GM20431 (cell line): ENCODE data around the gene CAPN9.
"Not testable (repeated sequence)": the region's sequence is repeated elsewhere in the genome, so short reads cannot be mapped to it uniquely, and the experiment has no call there.

Source experiments
- in situ Hi-C: fragments of 300-500 bp; cut with MseI, MboI; formaldehyde crosslinking; loops from one replicate; pipeline ENCODE4 v1.15.0; 2020; ENCODE audit warnings: low sequenced_read_pairs; ENCODE audit not compliant: unreplicated experiment

CAPN9 gene, protein sequence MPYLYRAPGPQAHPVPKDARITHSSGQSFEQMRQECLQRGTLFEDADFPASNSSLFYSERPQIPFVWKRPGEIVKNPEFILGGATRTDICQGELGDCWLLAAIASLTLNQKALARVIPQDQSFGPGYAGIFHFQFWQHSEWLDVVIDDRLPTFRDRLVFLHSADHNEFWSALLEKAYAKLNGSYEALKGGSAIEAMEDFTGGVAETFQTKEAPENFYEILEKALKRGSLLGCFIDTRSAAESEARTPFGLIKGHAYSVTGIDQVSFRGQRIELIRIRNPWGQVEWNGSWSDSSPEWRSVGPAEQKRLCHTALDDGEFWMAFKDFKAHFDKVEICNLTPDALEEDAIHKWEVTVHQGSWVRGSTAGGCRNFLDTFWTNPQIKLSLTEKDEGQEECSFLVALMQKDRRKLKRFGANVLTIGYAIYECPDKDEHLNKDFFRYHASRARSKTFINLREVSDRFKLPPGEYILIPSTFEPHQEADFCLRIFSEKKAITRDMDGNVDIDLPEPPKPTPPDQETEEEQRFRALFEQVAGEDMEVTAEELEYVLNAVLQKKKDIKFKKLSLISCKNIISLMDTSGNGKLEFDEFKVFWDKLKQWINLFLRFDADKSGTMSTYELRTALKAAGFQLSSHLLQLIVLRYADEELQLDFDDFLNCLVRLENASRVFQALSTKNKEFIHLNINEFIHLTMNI

DNA sequence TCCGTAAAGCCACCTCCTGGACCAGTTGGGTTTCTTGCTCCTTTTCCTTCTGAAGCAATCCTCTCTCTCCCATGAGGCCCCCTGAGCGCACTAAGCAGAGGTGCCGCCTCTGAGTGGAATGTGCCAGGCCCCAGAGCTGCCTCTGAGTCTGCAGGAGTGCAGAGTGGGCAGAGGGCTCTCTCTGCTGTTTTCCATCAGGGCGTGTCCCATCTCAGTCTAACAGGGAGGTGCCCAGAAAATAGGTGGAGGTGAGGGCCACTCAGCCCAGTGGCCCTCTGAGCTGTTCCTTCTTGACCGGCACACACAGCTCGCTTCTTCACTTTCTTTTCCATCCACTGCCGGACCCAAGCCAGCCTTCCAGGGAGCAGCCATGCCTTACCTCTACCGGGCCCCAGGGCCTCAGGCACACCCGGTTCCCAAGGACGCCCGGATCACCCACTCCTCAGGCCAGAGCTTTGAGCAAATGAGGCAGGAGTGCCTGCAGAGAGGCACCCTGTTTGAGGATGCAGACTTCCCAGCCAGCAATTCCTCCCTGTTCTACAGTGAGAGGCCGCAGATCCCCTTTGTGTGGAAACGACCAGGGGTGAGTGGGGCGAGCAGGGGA is at the start of gene CAPN9:
TSS of gene CAPN9 (plus strand) at position 262 of the 604 bp plus-strand sequence. CDS start at position 371, 109 bp downstream.
- in situ Hi-C loops = no loop called here

DNA sequence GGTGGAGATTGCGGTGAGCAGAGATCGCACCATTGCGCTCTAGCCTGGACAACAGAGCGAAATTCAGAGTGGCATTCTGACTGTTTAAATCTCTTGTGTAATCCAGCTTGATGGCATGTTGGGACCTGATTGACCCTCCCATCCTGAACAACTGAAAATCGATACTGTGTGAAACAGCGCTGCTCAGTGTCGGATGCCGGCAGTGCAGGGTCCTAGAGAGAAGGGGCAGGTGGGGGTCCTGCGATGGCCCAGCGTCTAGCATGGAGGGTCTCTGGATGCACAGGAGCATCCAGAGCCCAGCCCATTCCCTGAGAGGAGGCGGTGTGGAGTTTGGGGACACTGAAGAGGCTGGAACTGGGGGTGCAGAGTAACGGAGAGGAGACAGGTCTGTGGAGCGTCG is 49.1 kb upstream of the CAPN9 start:
- in situ Hi-C loops = no loop called here

DNA sequence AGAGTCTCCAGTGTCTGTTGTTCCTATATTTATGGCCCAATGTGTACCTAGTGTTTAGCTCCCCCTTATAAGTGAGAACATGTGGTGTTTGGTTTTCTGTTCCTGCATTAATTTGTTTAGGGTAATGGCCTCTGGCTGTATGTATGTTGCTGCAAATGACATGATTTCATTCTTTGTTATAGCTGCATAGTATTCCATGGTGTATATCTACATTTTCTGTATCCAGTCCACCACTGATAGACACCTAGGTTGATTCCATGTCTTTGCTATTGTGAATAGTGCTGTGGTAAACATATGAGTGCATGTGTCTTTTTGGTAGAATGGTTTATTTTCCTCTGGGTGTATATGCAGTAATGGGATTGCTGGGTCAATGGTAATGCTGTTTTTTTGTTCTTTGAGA is 48.2 kb upstream of the CAPN9 start:
- in situ Hi-C loops = not testable (repeated sequence)

DNA sequence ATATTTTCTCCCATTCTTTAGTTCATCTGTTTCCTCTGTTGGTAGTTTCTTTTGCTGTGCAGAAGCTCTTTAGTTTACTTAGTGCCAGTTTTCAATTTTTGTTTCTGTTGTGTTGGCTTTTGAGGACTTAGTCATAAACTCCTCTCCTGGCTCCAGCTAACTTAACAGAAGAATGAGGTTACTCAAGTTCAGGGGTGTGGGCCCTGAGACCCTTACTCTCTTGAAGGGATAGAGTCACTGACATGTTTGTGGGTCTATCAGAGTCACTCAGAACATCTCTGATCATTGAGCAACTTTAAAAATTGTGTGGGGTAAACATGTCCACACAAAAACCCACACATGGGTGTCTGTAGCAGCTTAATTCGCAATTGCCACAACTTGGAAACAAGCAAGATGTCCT is 47.5 kb upstream of the CAPN9 start:
- in situ Hi-C loops = no loop called here

DNA sequence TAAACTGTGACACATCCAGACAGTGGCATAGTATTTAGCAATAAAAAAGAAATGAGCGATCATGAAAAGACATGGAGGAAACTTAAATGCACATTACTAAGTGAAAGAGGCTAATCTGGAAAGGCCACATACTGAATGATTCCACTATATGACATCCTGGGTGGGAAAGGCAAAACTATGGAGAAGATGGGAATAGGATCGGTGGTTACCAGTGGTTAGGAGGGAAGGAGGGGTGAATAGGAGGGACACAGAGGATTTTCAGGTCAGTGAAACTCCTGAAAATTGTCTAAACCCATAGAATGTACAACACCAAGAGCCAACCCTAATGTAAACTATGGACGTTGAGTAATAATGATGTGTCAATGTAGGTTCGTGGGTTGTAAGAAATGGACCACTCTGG is 47.1 kb upstream of the CAPN9 start:
- in situ Hi-C loops = no loop called here

DNA sequence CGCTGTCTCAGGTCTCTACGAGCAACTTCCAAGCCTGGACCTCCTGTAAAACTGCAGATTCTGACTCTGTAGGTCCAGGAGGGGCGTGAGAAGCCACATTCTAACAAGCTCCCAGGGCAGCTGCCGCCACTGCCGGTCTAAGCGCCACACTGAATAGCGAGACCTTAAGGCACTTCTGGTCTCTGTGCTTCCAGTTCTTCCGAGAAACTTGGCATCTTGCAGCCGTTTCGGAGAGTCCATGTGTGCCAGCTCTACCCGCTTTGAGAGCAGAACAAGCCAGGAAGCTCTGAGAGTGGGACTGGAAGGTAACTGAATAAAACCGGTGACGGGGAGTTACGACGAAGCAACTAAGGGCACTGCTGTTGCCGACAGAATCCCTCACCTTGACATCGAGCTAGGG is 45.8 kb upstream of the CAPN9 start:
- in situ Hi-C loops = no loop called here

DNA sequence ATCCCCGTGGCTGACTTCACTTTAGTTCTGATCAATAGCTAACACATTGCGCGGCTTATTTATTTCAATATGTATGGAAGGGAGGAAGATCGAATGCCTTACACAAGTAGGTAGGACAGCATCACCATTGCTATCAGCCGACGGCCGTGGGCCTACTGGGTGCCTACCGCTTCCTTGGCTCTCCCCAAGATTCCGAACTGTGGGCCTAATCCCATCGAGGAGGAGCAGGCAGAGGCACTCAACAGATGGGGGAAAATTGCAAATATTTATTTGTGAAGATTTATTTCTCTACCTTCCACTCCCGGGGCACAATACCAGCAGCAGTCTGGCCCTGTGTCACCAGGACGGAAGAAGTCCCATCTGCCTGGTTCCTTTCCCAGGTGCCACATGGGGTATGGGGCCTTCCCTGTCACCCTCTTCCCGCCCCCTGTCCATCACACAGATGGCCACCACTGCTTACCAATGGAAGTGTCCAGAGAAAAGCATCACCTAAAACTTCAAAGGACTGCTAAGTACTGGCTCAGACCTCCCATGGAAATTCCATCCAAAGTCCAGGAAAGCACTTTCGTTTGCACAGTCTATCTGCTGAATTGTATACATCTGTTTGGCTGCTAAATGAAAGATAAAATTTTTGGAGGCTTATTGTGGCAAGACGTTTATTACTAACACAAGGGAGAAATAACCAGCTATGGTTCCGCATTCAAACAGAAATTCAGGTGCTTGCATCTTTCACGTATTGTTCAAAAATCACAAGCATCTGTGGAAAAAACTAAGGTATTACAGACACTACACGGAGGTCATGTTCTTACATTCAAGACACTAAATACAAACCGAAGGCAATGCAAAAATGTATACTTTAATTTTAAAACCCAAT is 45.1 kb upstream of the CAPN9 start:
- in situ Hi-C loops = no loop called here

DNA sequence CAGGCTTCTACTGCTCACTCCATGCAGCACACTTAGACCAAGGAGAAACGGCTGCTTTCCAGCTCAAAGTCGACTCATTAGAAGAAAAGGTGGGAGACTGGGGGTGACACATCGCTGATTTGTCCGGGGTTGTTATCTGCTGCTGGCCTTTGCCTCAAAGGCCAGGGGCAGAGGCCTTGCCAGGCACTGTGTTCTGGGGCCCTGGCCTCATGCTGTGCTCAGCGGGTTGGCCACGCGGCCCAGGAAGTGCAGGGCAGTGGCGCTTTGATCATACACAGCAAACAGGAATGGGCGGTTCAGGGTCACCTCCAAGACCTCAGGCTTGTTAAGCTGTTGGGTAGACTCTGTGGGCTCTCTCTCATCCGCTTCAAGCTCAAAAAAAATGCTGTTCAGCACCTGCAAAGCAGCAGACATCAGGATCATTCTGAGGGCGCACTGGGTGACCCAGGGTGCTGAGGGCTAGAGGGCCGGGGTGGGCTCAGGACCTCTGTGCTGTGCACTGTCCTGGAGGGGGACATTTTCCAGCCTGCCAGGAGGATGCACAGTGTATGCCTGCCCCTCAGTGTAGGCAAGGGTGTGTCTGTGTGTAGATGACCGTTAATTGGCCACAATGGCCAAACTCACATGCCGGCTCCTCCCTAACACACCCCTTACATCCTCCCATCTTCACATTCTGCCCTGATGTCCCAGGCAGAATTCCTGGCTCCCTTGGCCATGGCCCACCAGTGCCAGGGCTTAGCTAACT is 44.1 kb upstream of the CAPN9 start:
- in situ Hi-C loops = no loop called here

DNA sequence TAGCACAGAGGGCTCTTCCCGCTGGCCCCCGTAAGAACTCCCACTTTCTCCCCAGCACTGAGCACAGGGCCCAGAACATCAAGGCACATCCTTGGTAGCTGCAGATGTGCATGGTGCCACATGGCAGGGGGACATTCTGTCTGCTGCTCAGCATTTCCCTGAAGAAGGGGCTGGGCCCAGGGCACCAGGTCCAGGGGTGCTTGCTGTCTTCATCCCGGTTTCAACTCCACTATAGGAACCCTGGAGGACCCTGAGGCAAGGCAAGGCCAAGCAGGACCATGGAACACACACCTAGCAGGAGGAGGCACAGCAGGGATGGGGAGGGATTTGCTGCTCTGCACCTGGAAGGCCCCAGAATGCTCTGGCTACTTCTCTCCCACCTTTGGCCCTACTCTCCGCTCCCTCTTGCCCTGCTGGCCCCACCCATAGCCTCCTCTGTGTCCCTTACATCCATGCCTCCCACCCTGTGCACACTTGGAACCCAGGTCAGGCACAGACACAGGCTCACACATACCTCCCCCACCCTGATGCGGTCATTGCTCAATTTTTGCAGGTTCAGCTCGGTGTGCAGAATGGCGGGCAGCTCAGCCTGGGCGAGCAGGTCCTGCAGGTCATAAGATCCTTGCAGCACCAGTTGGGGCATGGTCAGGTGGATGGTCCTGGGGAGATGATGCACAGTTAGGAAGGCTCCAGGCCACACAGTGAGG is 43.4 kb upstream of the CAPN9 start:
- in situ Hi-C loops = no loop called here

DNA sequence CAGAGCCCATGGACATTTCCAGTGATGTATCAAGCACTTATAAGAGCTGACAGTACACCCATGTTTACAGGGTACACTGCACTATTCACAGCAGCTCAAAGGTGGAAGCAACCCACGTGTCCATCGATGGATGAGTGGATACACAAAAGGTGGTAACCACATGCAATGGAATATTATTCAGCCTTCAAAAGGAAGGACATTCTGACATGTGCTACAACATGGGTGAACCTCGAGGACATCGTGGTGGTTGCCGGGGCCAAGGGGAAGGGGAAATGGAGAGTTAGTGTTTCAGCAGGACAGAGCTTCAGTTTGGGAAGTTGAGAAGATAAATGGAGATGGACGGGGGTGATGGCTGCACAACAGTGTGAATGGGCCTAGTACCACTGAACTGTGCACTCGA is 42.4 kb upstream of the CAPN9 start:
- in situ Hi-C loops = no loop called here

DNA sequence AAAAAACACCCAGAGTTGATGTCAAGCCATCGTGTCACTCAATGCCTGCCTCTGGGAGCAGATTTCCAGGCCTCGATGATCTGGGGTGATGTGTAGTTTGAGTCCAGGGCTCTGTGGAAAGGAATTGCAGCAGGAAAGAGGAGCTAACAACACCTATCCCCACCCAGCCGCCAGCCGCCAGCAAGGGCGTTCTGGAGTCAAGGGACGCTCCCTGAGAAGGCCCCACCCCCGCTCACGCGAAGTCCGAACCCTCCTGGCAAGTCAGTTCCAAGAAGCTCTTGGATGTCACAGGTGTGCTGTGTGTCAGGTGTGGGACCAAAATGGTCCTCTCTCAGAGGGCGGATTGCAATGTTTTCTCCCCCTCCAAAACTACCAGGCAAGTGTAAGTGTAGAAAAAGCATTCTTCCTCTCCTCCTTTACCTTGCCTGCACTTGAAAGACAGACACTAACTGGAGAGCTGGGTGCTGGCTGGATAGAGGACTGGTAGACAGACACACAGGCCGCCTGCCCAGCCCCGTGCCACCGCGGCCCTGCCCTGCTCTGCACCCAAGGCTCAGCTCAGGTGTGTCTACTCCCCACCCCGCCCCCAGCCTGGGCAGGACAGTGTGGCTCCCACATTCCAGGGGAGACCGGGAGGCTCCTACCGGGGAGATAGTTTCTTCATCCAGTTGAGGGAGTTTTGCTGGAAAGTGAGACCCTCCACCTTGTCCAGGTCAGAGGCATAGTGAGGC is 41.7 kb upstream of the CAPN9 start:
- in situ Hi-C loops = no loop called here

DNA sequence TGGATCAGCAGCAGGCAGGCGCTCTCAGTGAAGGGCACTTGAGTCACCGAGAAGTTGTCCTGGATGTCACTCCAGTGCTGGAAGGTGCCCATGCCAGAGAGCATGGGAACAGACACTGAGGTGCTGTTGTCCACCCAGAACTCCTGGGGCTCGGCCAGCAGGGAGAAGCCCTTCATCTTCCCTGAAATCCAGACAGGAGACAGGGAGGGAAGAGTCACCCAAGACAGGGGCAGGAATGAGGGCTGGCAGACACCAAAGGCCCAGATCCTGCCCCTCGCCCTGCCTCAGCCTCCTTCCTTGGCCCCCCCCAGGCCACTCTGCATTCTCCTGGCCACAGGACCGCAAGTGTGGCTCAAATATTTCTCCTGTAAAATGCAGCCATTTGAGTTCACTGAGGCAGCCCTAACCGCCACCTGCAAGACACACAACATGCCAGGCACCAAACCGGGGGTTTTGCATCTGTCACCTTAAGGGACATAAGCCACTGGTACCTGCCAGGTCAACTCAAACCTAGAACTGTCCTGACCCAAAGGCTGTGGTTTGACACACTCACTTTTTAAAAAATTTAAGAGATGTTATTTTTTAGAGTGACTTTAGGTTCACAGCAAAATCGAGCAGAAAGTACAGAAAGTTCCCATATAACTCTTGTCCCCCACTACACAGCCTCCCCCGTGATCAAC is 41.0 kb upstream of the CAPN9 start:
- in situ Hi-C loops = no loop called here

DNA sequence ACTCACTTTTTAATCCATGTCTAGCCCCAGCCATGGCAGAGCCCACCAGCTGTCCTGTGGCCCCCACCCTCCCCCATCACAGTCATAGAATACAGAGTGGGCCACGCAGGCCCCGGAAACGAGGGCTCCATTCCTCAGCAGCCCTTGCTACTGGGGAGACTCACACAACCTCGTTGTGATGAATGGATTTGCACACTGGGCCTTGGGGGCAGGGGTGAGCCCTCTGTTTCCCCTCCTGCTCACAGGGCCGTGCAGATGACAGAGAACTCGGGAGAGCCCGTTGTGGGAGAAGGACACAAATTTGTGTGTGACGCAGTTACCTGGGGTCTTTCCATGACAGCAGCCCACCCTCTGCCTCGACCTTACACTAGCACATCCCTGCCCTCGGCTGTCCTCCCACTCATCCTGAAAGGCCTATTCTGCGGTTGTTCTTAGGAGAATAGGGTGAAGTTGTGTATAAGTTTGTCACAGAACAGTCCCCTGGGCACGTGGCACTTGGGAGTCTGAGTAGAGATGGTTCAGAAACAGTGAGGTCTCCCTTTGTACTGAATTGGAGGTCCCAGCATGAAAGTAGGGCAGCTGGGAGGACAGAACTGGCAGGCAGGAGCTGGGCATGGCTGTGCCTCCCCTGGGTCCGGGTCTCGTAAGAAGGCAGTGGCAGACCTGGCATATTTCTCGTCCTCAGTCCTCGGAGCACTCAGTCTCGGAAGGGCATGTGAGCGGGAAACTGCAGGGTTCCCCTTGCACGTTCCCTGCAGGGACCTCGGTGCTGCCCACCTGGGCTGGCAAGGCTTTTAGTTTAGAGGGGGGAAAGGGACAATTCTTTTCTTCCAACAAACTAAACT is 40.1 kb upstream of the CAPN9 start:
- in situ Hi-C loops = no loop called here

DNA sequence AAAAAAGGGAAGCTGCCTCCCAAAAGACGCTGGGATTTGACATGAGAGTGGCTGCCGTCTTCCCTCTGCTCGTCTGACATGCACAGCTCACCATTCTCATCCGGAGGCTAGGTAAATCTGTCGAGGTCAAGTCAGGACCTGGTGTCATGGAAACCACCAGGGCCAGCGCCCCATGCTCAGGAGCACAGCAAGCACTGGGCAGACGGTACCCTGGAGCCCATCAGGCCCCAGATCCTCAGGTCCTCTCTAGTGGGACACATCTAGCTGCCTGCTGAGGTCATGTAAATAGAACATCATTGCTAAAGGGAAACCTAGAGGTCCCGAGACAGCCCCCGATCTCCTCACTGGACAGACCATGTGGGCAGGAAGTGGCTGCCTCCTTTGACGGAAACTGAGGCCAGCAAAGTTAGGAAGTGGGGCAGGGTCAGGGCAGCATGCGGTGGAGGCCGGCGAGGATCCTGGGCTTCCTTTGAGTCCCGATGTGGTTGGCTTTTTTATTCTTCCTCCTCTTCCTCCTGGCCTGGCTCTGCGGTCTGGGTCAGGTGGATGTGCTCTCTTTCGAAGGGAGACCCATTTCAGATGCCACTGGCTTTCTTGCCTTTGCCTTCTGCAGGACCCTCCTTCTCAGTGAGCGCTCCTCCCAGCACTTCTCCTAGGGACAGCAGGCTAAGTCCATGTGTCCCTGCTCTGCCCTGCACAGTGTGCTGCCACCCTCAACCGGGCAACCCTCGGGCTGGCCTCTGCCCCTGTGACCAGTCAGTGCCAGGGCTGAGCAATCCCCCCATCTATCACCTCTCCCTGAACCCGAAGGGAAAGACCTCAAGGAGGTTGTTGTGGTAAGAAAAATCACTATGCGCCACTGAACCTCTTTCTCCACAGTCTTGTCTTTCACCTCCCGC is 39.2 kb upstream of the CAPN9 start:
- in situ Hi-C loops = no loop called here

DNA sequence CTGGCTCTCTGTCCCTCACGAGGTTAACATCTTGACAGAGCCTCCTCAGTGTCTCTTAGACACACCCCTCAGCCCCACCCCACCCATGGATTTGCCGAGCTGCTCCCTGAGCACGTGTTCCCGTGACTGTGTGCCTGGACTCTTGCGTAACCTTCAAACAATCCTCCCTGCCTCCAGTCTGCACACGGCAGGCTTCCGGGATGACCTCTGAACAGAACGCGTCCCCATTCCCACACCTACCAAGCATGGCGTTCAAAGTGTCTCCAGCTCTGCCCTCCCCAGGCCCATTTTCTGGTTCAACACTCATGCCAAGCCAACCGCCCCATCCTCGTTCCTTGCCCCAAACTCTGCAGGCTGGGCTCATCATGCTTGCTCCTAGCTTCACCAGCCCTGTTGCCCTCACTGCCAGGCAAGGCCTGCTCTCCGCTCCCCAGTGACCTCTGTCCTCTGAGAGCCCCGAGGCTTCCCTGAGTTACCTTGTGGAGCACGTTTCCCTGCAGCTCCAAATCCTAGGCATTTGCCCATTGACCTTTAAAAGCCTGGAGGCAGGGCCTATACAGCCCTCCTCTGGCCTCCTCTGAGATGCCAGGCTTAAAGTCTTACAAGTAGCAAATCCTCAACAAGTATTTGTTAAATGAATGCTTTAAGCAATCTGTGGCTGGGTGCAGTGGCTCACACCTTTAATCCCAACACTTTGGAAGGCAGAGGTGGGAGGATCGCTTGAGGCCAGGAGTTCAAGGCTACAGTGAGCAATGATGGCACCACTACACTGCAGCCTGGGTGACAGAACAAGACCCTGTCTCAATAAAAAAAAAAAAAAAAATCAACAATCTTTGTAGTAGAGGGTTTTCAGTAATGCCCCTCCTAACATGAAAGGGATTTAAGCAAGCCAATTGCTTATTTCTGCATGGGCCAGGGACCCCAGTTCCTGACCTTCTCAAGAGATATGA is 38.3 kb upstream of the CAPN9 start:
- in situ Hi-C loops = no loop called here
